ENCODE measurements around the gene CGNL1.

- TF ChIP-seq POLR2AphosphoS5 (IDR thresholded peaks at IDR 0.05) (no peak), EP300 (IDR thresholded peaks at IDR 0.05) (no peak), POLR2A (IDR thresholded peaks at IDR 0.05) (no peak)
- TF ChIP-seq, protein P1, sequence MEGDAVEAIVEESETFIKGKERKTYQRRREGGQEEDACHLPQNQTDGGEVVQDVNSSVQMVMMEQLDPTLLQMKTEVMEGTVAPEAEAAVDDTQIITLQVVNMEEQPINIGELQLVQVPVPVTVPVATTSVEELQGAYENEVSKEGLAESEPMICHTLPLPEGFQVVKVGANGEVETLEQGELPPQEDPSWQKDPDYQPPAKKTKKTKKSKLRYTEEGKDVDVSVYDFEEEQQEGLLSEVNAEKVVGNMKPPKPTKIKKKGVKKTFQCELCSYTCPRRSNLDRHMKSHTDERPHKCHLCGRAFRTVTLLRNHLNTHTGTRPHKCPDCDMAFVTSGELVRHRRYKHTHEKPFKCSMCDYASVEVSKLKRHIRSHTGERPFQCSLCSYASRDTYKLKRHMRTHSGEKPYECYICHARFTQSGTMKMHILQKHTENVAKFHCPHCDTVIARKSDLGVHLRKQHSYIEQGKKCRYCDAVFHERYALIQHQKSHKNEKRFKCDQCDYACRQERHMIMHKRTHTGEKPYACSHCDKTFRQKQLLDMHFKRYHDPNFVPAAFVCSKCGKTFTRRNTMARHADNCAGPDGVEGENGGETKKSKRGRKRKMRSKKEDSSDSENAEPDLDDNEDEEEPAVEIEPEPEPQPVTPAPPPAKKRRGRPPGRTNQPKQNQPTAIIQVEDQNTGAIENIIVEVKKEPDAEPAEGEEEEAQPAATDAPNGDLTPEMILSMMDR (IDR thresholded peaks at IDR 0.05): no peak
Measured at GRCh38 chr15:57507111-57507510, 130.8 kb downstream of the CGNL1 start.
